Cardiac atrium fibroblast (primary cell): ENCODE data around the gene RNASET2. TPM values are rescaled to one million over a fixed set of nuclear protein-coding genes. Genes with fewer than 3 reads are reported as not detected.

Experiments used
- total RNA-seq: library from RNA; depleted of rRNA; stranded (reverse); fragments of >200 nt; gene quantifications from 2 replicates; pipeline ENCODE4 v1.2.3, GENCODE V29; 2015

RNASET2 gene
- total RNA-seq = 52.0 and 62.6 TPM in 2 replicates

GRCh38 chr6:166956444-166957086 is at the start of gene RNASET2:
RNASET2 (minus strand) TSS chr6:166956550; CDS start chr6:166956182, 368 bp downstream.

GRCh38 chr6:166999145-166999883 is 43.0 kb upstream of the RNASET2 start, which contains the start of gene CEP43:
CEP43 (plus strand) TSS chr6:166999397; CDS start chr6:166999413, 16 bp downstream.

Other genes starting within 250 kb of the RNASET2 start
- 6.9 and 9.4 TPM in 2 replicates for gene CEP43, start 42.8 kb upstream of the RNASET2 start, total RNA-seq
- not detected in 2 replicates for gene CCR6, start 166.5 kb upstream of the RNASET2 start, total RNA-seq
- not detected in 2 replicates for gene GPR31, start 201.4 kb upstream of the RNASET2 start, total RNA-seq